ENCODE data around the gene MICAL3. TPM values are rescaled to one million over a fixed set of nuclear protein-coding genes. Genes with fewer than 3 reads are reported as not detected.

The MICAL3 gene
- total and polyA plus RNA-seq, 2 of the 8 experiments (the other 6 are each of a cell fraction or from before 2014, with no cell fraction given): 8.3 to 41.8 TPM

DNA sequence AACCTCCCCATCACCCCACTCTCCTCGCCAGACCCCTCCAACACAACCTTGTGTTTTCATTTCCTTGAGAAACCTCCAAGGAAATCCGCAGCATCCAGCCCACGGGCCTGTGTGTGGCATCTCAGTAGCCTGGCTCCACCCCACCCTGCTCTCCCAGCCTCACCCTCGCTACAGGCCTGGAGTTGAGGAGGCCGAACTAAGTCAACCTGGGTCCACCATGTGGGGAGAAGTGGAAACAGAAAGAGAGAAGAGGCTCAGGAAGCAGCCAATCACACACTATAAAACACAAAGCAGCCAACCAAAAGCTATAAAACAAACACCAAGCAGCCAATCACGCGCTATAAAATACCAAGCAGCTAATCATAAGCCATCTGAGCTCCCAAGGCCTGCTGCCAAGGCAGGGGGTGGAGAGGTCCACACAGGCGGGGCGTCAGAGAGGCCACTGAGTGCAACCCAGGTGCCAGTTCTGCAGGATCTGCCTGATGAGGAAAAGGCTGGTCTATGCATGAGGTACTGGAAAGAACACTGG, 72.0 kb downstream of the MICAL3 start (continued):
- TF ChIP-seq, protein P1, sequence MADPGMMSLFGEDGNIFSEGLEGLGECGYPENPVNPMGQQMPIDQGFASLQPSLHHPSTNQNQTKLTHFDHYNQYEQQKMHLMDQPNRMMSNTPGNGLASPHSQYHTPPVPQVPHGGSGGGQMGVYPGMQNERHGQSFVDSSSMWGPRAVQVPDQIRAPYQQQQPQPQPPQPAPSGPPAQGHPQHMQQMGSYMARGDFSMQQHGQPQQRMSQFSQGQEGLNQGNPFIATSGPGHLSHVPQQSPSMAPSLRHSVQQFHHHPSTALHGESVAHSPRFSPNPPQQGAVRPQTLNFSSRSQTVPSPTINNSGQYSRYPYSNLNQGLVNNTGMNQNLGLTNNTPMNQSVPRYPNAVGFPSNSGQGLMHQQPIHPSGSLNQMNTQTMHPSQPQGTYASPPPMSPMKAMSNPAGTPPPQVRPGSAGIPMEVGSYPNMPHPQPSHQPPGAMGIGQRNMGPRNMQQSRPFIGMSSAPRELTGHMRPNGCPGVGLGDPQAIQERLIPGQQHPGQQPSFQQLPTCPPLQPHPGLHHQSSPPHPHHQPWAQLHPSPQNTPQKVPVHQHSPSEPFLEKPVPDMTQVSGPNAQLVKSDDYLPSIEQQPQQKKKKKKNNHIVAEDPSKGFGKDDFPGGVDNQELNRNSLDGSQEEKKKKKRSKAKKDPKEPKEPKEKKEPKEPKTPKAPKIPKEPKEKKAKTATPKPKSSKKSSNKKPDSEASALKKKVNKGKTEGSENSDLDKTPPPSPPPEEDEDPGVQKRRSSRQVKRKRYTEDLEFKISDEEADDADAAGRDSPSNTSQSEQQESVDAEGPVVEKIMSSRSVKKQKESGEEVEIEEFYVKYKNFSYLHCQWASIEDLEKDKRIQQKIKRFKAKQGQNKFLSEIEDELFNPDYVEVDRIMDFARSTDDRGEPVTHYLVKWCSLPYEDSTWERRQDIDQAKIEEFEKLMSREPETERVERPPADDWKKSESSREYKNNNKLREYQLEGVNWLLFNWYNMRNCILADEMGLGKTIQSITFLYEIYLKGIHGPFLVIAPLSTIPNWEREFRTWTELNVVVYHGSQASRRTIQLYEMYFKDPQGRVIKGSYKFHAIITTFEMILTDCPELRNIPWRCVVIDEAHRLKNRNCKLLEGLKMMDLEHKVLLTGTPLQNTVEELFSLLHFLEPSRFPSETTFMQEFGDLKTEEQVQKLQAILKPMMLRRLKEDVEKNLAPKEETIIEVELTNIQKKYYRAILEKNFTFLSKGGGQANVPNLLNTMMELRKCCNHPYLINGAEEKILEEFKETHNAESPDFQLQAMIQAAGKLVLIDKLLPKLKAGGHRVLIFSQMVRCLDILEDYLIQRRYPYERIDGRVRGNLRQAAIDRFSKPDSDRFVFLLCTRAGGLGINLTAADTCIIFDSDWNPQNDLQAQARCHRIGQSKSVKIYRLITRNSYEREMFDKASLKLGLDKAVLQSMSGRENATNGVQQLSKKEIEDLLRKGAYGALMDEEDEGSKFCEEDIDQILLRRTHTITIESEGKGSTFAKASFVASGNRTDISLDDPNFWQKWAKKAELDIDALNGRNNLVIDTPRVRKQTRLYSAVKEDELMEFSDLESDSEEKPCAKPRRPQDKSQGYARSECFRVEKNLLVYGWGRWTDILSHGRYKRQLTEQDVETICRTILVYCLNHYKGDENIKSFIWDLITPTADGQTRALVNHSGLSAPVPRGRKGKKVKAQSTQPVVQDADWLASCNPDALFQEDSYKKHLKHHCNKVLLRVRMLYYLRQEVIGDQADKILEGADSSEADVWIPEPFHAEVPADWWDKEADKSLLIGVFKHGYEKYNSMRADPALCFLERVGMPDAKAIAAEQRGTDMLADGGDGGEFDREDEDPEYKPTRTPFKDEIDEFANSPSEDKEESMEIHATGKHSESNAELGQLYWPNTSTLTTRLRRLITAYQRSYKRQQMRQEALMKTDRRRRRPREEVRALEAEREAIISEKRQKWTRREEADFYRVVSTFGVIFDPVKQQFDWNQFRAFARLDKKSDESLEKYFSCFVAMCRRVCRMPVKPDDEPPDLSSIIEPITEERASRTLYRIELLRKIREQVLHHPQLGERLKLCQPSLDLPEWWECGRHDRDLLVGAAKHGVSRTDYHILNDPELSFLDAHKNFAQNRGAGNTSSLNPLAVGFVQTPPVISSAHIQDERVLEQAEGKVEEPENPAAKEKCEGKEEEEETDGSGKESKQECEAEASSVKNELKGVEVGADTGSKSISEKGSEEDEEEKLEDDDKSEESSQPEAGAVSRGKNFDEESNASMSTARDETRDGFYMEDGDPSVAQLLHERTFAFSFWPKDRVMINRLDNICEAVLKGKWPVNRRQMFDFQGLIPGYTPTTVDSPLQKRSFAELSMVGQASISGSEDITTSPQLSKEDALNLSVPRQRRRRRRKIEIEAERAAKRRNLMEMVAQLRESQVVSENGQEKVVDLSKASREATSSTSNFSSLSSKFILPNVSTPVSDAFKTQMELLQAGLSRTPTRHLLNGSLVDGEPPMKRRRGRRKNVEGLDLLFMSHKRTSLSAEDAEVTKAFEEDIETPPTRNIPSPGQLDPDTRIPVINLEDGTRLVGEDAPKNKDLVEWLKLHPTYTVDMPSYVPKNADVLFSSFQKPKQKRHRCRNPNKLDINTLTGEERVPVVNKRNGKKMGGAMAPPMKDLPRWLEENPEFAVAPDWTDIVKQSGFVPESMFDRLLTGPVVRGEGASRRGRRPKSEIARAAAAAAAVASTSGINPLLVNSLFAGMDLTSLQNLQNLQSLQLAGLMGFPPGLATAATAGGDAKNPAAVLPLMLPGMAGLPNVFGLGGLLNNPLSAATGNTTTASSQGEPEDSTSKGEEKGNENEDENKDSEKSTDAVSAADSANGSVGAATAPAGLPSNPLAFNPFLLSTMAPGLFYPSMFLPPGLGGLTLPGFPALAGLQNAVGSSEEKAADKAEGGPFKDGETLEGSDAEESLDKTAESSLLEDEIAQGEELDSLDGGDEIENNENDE (IDR thresholded peaks at IDR 0.05; ENCODE audit: insufficient replicate concordance, low read length): no peak
- TF ChIP-seq SAP30 (IDR thresholded peaks at IDR 0.05; ENCODE audit: insufficient read depth, insufficient replicate concordance, low read length): no peak
- no peak for TF ChIP-seq CTBP2 (IDR thresholded peaks at IDR 0.05; ENCODE audit: borderline replicate concordance, insufficient read depth, insufficient read length, low read length)
- no peak for TF ChIP-seq RAD21 (IDR thresholded peaks at IDR 0.05 in 1 of 2, conservative IDR thresholded peaks at IDR 0.05 in 1 of 2; ENCODE audit: low read depth in 2 of 2, low read length in 2 of 2)
- TF ChIP-seq KDM5A (IDR thresholded peaks at IDR 0.05; ENCODE audit: low read length): no peak
